ENCODE results near the gene CHRDL1.

The CHRDL1 gene

GRCh38 chrX:110646386-110646785 is 149.2 kb downstream of the CHRDL1 start:
- DNase-seq = no peak

Measured in activated CD4-positive, alpha-beta T cell treated with anti-CD3 and anti-CD28 coated beads for 4 hours (primary cell).